ENCODE data around the gene PC. TPM values are rescaled to one million over a fixed set of nuclear protein-coding genes. Genes with fewer than 3 reads are reported as not detected.
"Not testable (repeated sequence)": the region's sequence is repeated elsewhere in the genome, so short reads cannot be mapped to it uniquely, and the experiment has no call there.

PC gene
- polyA plus RNA-seq, 4 donors = 39.7 to 61.7 (median 48.6) TPM

DNA sequence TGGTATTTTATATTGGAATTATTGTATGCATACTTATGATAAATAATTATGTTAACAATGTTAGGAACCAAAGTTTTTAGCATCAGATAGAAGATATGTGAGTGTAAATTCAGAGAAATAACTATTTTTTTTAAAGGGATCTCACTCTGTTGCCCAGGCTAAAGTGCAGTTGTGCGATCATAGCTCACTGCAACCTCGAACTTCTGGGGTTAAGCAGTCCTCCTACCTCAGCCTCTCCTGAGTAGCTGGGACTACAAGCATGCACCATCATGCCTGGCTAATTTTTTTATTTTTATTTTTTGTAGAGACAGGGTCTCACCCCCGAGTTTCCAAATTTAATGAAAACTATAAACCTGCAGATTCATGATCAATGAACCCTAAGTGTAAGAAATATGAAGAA is 148.6 kb downstream of the PC start:
- DNase-seq (ENCODE audit: low read depth in 4 of 4, low spot score in 3 of 4) = no peak

DNA sequence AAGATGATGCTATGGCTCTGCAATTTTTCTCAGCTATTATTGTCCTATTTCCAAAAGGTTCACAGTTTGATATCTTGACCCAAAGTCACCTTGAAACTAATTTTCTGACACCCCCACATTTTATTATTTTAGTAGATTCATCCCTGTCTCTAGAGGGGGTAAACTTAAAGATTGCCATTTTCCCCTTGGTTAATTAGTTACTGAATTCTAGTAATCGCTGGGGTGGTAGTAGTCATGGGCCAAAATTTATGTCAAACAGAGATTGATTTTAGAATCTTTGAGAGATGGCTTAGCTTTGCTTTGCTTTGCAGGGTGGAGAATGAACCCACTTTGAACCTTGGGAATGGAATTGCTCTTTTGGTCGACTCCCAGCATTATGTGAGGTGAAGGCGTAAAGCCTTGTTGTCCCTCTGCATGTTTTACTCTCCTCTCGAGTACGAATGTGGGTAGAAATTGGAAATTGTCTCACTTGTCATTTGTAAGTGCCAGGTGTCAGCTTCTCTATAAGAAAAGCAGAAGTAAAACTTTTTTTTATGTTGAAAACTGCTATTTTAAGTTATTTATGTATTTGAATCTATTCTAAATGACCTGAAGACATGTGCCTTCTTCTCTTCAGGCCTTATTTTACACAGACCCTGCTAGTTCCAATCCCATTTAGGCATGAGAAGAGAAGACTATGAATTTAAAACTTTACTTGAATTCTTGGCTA is 157.3 kb downstream of the PC start:
- DNase-seq (ENCODE audit: low read depth in 4 of 4, low spot score in 3 of 4) = no peak

DNA sequence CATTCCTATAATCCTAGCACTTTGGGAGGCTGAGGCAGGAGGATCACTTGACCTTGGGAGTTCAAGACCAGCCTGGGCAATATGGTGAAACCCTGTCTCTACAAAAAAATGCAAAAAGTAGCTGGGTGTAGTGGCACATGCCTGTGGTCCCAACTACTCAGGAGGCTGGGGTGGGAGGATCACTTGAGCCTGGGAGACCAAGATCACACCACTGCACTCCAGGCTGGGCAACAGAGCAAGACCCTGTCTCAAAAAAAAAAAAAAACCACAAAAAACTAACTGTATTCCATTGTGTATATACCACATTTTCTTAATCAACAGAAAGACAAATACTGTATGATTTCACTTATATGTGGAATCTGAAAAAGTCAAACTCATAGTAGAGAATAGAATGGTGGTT is 158.4 kb downstream of the PC start:
- not testable (repeated sequence) for DNase-seq (ENCODE audit: low read depth in 4 of 4, low spot score in 3 of 4)

Other genes starting within 250 kb of the PC start
- 10 to 100 TPM; 48.0 to 59.4 (median 52.8) TPM for gene SPTBN2, start 229.2 kb downstream of the PC start, polyA plus RNA-seq (ENCODE audit: insufficient read length in 4 of 4)
- 10 to 100 TPM; 22.0 to 29.7 (median 23.6) TPM for gene RCE1, start 114.9 kb downstream of the PC start, polyA plus RNA-seq (ENCODE audit: insufficient read length in 4 of 4)
- gene LRFN4, start 101.3 kb downstream of the PC start, polyA plus RNA-seq (ENCODE audit: insufficient read length in 4 of 4) = 10 to 100 TPM; 12.7 to 28.6 (median 16.7) TPM
- under 1 TPM in 1 of 4 donors, not detected in 3; 0.17 TPM for gene C11orf86, start 16.9 kb upstream of the PC start, polyA plus RNA-seq (ENCODE audit: insufficient read length in 4 of 4)
- under 1 TPM; 0.18 to 0.46 (median 0.19) TPM for gene SYT12, start 64.8 kb upstream of the PC start, polyA plus RNA-seq (ENCODE audit: insufficient read length in 4 of 4)
- 10 to 100 TPM in 2 of 4 donors, 1 to 10 TPM in 2; 6.2 to 11.3 (median 9.3) TPM for gene RHOD, start 98.5 kb upstream of the PC start, polyA plus RNA-seq (ENCODE audit: insufficient read length in 4 of 4)
- 10 to 100 TPM; 72.3 to 82.1 (median 75.9) TPM for gene KDM2A, start 160.9 kb upstream of the PC start, polyA plus RNA-seq (ENCODE audit: insufficient read length in 4 of 4)

All from right renal pelvis (tissue), 4 donors.